ENCODE results near the gene SRPK2.

GRCh38 chr7:105218939-105219770 lies 169.6 kb downstream of the SRPK2 start:
- TF ChIP-seq CTCF (IDR thresholded peaks at IDR 0.05) (no peak), POLR2A (IDR thresholded peaks at IDR 0.05) (no peak)
